Measurements from ENCODE around the gene PDGFRA. TPM values are rescaled to one million over a fixed set of nuclear protein-coding genes. Genes with fewer than 3 reads are reported as not detected.

The PDGFRA gene
- total RNA-seq, 1 experiment from 2014 or later: 6.8 TPM

- Histone ChIP-seq H2BK5ac (ENCODE audit: insufficient read length, low read length) (no peak overlapping the region), H3K27ac (ENCODE audit: insufficient read length, low read depth, low read length) (no peak overlapping the region), H3K23me2 (ENCODE audit: insufficient read length, low read depth, low read length, poor library complexity, severe bottlenecking) (peaks cover 41% of the 10 kb centered on the region), H3K56ac (ENCODE audit: insufficient read length, low read depth, low read length) (no peak overlapping the region), H3T11ph (ENCODE audit: low read length) (no peak overlapping the region), H3K18ac (ENCODE audit: insufficient read length, low read depth, low read length) (no peak overlapping the region), H3K9me3 (ENCODE audit: control insufficient read depth, low read depth, low read length) (no peaks in the 10 kb centered on the region), H2BK120ac (ENCODE audit: low read depth, low read length, poor library complexity, severe bottlenecking) (no peak overlapping the region), H2BK15ac (ENCODE audit: low read depth, low read length) (no peak overlapping the region), H3K4me1 (ENCODE audit: insufficient read depth, low read length) (no peaks in the 10 kb centered on the region; the same call in 1 of the 2 replicates), H3K79me1 (ENCODE audit: insufficient read depth, low read depth, low read length, poor library complexity, severe bottlenecking) (no peaks in the 10 kb centered on the region), H3K4me2 (ENCODE audit: insufficient read depth, insufficient read length, low read length) (peak overlapping the region; percentile 89), H4K91ac (ENCODE audit: insufficient read length, low read depth, low read length) (no peak overlapping the region), H4K5ac (ENCODE audit: insufficient read length, low read depth, low read length) (no peak overlapping the region), H2AK5ac (ENCODE audit: insufficient read length, low read length) (no peak overlapping the region), H2BK12ac (ENCODE audit: insufficient read length, low read depth, low read length) (no peak overlapping the region), H3K9ac (ENCODE audit: extremely low read depth, insufficient read length, low read length) (no peak overlapping the region), H3K79me2 (ENCODE audit: insufficient read depth, low read length) (no peaks in the 10 kb centered on the region), H3K27me3 (ENCODE audit: insufficient read depth, low read length) (peaks cover 84% of the 10 kb centered on the region), H2AFZ (ENCODE audit: low read length) (no peak overlapping the region), H3K14ac (ENCODE audit: insufficient read depth, low read length) (no peak overlapping the region), H3K4ac (ENCODE audit: low read depth, low read length) (no peak overlapping the region), H2BK20ac (ENCODE audit: low read depth, low read length, poor library complexity, severe bottlenecking) (no peak overlapping the region), H4K20me1 (ENCODE audit: control insufficient read depth, insufficient read depth, insufficient read length) (no peaks in the 10 kb centered on the region), H3K23ac (ENCODE audit: insufficient read length, low read depth, low read length) (no peak overlapping the region), H4K8ac (replicated peaks; ENCODE audit: insufficient read length, low read depth, low read length) (no peak overlapping the region)
- H3K4me3 Mint-ChIP-seq: peak overlapping the region; percentile 62 to 81
- WGBS (ENCODE audit: extremely low coverage, insufficient read length, low lambda C conversion rate): no CpG with 5 or more reads among the region's 36 CpGs
- H3K4me1 Mint-ChIP-seq: peaks cover 48 to 65% of the 10 kb centered on the region in 2 experiments
- H3K27me3 Mint-ChIP-seq (ENCODE audit: low read depth): peaks cover 100% of the 10 kb centered on the region
- no peaks in the 10 kb centered on the region for H3K36me3 Mint-ChIP-seq (ENCODE audit: insufficient read depth in 1 of 3, low read depth in 3 of 3)
- TF ChIP-seq CTCF (conservative IDR thresholded peaks at IDR 0.05): no peak
- H3K27ac Mint-ChIP-seq: no peak overlapping the region
- H3K9me3 Mint-ChIP-seq: peaks cover 1 to 9% of the 10 kb centered on the region in 2 experiments; a peak in 3 of 5 replicates
- DNase-seq: peak; percentile 72
Measured at GRCh38 chr4:54227256-54228055, 1.6 kb upstream of the PDGFRA start.
